Thoracic aorta (tissue), 2 donors: Measurements from ENCODE around the gene TRAT1. TPM values are rescaled to one million over a fixed set of nuclear protein-coding genes. Genes with fewer than 3 reads are reported as not detected.

Source experiments
- ATAC-seq: fragments of 150-250 bp; one replicate; pipeline ENCODE4 v1.8.0; 2017; ENCODE audit warnings: low read depth; ENCODE audit not compliant: insufficient number of reproducible peaks, low FRiP score
- DNase-seq: peaks from one replicate; pipeline ENCODE4 v3.0.0-alpha.2; 2020; ENCODE audit warnings: low spot score
- H3K27ac ChIP-seq, 2 donors: fragments of 200-600 bp; sonication (generic); 1 replicate in 1 of 2; 2 replicates in 1 of 2; pipeline ENCODE4 v1.5.1; 2016; ENCODE audit warnings: mild to moderate bottlenecking in 2 of 2, moderate library complexity in 2 of 2
- H3K27me3 ChIP-seq: fragments of 200-600 bp; sonication (generic); replicated peaks from 2 replicates; pipeline ENCODE4 v1.6.0; 2016; ENCODE audit warnings: mild to moderate bottlenecking; ENCODE audit not compliant: insufficient read depth
- H3K36me3 ChIP-seq: fragments of 200-600 bp; sonication (generic); one replicate; pipeline ENCODE4 v1.5.1; 2016
- H3K4me1 ChIP-seq, 2 donors: fragments of 200-600 bp; sonication (generic); 1 replicate in 1 of 2; 2 replicates in 1 of 2; pipeline versions ENCODE4 v1.5.1 to v1.6.0; 2016; ENCODE audit warnings: low read depth in 2 of 2, mild to moderate bottlenecking in 1 of 2; ENCODE audit not compliant: control insufficient read depth in 1 of 2
- H3K4me3 ChIP-seq: fragments of 200-600 bp; sonication (generic); 2 replicates; pipeline ENCODE4 v1.5.1; 2016; ENCODE audit warnings: mild to moderate bottlenecking
- H3K9me3 ChIP-seq: fragments of 200-600 bp; sonication (generic); 2 replicates; pipeline ENCODE4 v1.5.1; 2016
- total RNA-seq, 2 donors: library from RNA; depleted of rRNA; stranded (reverse); fragments of >200 nt; gene quantifications; one replicate each; pipeline versions ENCODE4 v1.1.0 to v1.2.3, GENCODE V29; 2016
- TF ChIP-seq, protein P1 (sequence below): fragments of 200-600 bp; sonication (generic); IDR thresholded peaks from one replicate; pipeline ENCODE4 v1.5.1; 2019; ENCODE audit warnings: antibody characterized with exemption

Gene TRAT1
- total RNA-seq, 2 donors from 2014 or later, result not detected

DNA sequence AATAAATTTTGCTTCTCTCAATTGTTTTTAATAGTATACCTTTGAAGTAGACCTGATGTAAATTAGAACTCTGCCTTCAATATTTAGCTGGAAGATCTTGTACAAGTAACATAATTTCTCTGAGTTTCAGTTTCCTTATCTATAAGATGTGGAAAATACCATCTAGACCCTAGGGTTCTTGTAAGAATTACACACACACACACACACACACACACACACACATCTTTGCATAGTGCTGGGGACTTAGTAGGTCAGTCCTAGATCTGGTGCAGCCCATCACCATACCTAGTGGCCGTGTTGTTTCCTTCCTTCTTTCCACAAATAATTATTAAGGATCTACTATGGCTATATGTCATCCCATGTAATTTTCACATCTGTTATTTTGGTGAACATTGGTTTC lies 11.0 kb downstream of the TRAT1 start:
- Histone ChIP-seq H3K27ac (no peak overlapping the region), H3K27me3 (no peaks in the 10 kb centered on the region), H3K4me3 (no peak overlapping the region), H3K4me1 (no peaks in the 10 kb centered on the region), H3K9me3 (no peaks in the 10 kb centered on the region), H3K36me3 (no peaks in the 10 kb centered on the region)
- TF ChIP-seq, protein P1, sequence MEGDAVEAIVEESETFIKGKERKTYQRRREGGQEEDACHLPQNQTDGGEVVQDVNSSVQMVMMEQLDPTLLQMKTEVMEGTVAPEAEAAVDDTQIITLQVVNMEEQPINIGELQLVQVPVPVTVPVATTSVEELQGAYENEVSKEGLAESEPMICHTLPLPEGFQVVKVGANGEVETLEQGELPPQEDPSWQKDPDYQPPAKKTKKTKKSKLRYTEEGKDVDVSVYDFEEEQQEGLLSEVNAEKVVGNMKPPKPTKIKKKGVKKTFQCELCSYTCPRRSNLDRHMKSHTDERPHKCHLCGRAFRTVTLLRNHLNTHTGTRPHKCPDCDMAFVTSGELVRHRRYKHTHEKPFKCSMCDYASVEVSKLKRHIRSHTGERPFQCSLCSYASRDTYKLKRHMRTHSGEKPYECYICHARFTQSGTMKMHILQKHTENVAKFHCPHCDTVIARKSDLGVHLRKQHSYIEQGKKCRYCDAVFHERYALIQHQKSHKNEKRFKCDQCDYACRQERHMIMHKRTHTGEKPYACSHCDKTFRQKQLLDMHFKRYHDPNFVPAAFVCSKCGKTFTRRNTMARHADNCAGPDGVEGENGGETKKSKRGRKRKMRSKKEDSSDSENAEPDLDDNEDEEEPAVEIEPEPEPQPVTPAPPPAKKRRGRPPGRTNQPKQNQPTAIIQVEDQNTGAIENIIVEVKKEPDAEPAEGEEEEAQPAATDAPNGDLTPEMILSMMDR, result no peak
- ATAC-seq, result no peak
- no peak for DNase-seq

DNA sequence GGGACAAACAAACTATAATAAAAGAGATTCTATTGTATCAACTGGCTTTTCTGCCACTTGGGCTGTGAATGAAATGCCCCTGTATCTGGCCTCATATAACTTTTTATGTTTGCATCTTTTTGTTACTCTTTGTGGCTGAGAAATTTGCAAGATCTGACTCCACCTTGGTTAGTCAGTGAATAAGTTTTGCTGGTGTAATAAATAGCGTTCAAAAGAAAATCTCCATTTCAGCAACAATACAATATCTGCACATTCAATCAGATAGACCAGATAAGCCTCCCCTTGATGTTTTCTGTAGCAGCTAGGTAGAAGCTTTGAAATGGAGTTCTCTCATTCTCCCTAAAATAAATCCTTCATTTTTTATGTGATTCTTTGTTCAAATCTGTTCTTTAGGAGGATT lies 12.0 kb downstream of the TRAT1 start:
- TF ChIP-seq, protein P1, result no peak
- Histone ChIP-seq H3K27ac (no peak overlapping the region), H3K9me3 (no peaks in the 10 kb centered on the region), H3K4me3 (no peak overlapping the region), H3K27me3 (no peaks in the 10 kb centered on the region), H3K36me3 (no peaks in the 10 kb centered on the region), H3K4me1 (no peaks in the 10 kb centered on the region)
- ATAC-seq (no peak), DNase-seq (no peak)

DNA sequence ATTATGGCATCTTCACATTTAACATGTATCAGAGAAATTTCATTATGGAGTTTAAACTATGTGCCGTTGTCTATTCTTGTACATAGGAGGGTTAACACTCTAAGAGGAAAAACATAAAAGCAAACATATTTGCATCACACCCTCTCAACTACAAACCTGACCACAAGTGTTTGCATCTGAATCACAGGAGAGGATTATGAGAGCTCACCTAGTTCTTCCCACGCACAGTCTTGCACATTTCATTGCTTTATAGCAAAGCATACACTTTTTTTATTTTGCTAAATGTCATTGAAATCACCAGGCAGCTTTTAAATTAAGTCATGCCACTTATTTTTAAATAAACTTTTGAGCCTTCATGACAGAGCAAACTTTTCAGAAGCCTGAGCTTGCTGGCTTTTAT lies 12.5 kb downstream of the TRAT1 start:
- Histone ChIP-seq H3K27me3 (no peaks in the 10 kb centered on the region), H3K4me1 (no peaks in the 10 kb centered on the region), H3K9me3 (no peaks in the 10 kb centered on the region), H3K36me3 (no peaks in the 10 kb centered on the region), H3K4me3 (no peak overlapping the region), H3K27ac (no peak overlapping the region)
- no peak for DNase-seq
- ATAC-seq, result no peak
- TF ChIP-seq, protein P1, result no peak

DNA sequence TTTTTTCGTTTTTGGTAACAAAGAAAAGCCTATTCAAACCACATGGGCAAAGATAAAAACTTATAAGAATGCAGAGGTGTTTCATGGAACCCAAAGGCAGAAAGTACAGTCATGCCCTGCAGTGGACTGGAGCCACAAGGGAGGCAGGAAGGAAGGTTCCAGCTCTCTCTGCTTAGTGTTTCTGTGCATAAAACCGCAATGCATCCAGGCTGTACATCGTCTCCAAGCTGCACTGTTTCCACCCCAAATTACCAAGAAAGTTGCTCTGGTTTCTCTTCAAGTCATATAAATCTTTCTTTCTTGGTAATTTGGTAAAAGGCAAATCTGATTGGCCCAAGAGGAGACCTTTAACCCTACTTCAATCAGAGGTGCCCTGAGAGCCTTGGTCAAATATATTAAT lies 15.8 kb downstream of the TRAT1 start:
- TF ChIP-seq, protein P1, result no peak
- DNase-seq (no peak), ATAC-seq (no peak)
- no peaks in the 10 kb centered on the region for H3K27me3 ChIP-seq
- H3K36me3 ChIP-seq, result no peaks in the 10 kb centered on the region
- no peaks in the 10 kb centered on the region for H3K4me1 ChIP-seq
- no peak overlapping the region for H3K4me3 ChIP-seq
- H3K9me3 ChIP-seq, result no peaks in the 10 kb centered on the region
- H3K27ac ChIP-seq, result no peak overlapping the region

DNA sequence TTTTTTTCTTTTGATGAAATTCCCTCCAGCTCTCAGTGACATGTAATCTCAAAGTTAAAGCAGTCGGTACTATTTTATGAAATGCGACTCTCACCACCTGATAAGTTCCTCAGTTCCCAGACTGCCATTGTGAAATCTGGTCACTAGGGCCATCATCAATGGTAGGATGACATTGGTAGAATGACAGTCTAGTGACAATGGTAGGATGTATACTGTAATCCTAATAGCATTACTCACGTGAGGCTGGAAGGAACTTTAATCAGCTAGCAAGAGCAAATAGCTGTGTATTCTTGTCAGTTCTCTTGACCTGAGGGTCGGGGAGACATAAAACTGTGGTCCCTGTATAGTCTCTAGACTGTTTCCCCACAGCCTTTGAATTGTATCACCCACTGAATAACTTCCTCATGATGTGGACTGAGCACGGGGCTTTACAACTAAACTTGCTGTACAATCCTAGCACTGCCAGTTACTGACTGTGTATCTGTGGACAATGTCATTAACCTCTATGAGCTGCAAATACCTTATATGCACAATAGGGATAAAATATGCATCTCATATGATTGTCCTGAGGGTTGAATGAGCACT lies 23.2 kb downstream of the TRAT1 start:
- no peaks in the 10 kb centered on the region for H3K27me3 ChIP-seq
- no peaks in the 10 kb centered on the region for H3K9me3 ChIP-seq
- no peak overlapping the region for H3K4me3 ChIP-seq
- ATAC-seq, result no peak
- no peak for DNase-seq
- no peaks in the 10 kb centered on the region for H3K36me3 ChIP-seq
- TF ChIP-seq, protein P1, result no peak
- H3K4me1 ChIP-seq, result no peaks in the 10 kb centered on the region
- no peak overlapping the region for H3K27ac ChIP-seq
